GM03348 (cell line): ENCODE results near the gene SMYD3.

Source experiments
- DNase-seq: peaks from one replicate; pipeline ENCODE4 v3.0.0; 2012; ENCODE audit warnings: low spot score

Gene SMYD3

GRCh38 chr1:246147524-246148461, 359.3 kb downstream of the SMYD3 start:
- DNase-seq, result no peak

GRCh38 chr1:246146804-246147523, 360.1 kb downstream of the SMYD3 start:
- DNase-seq, result no peak

GRCh38 chr1:246145900-246146299, 361.2 kb downstream of the SMYD3 start:
- DNase-seq, result no peak

GRCh38 chr1:246144931-246145330, 362.1 kb downstream of the SMYD3 start:
- no peak for DNase-seq

GRCh38 chr1:246142320-246142893, 364.7 kb downstream of the SMYD3 start:
- DNase-seq, result peak; percentile 73

- no peak for DNase-seq
Measured at GRCh38 chr1:246141306-246141705, 365.8 kb downstream of the SMYD3 start.

- peak; percentile 77 for DNase-seq
Measured at GRCh38 chr1:246139745-246140182, 367.3 kb downstream of the SMYD3 start.

- no peak for DNase-seq
Measured at GRCh38 chr1:246138781-246139180, 368.3 kb downstream of the SMYD3 start.

- no peak for DNase-seq
Measured at GRCh38 chr1:246136477-246136876, 370.6 kb downstream of the SMYD3 start.

- no peak for DNase-seq
Measured at GRCh38 chr1:246134789-246135188, 372.3 kb downstream of the SMYD3 start.

GRCh38 chr1:246131095-246131494, 376.0 kb downstream of the SMYD3 start:
- no peak for DNase-seq

- DNase-seq, result no peak
Measured at GRCh38 chr1:246128494-246129069, 378.5 kb downstream of the SMYD3 start.

- DNase-seq, result no peak
Measured at GRCh38 chr1:246126580-246126979, 380.5 kb downstream of the SMYD3 start.

- DNase-seq, result no peak
Measured at GRCh38 chr1:246122071-246122470, 385.0 kb downstream of the SMYD3 start.

- DNase-seq, result no peak
Measured at GRCh38 chr1:246121533-246121932, 385.5 kb downstream of the SMYD3 start.

- peak; percentile 74 for DNase-seq
Measured at GRCh38 chr1:246117066-246117791, 389.9 kb downstream of the SMYD3 start.

- no peak for DNase-seq
Measured at GRCh38 chr1:246114369-246114768, 392.7 kb downstream of the SMYD3 start.

- no peak for DNase-seq
Measured at GRCh38 chr1:246113555-246114095, 393.5 kb downstream of the SMYD3 start.

GRCh38 chr1:246111570-246111969, 395.5 kb downstream of the SMYD3 start:
- DNase-seq, result no peak

- DNase-seq, result no peak
Measured at GRCh38 chr1:246110343-246111219, 396.5 kb downstream of the SMYD3 start.
